ENCODE results near the gene SYT12. TPM values are rescaled to one million over a fixed set of nuclear protein-coding genes. Genes with fewer than 3 reads are reported as not detected.
A peak's percentile ranks its signal among the peaks of the same experiment; 100 is the strongest.

Gene SYT12
- polyA plus RNA-seq, 1 of the 3 experiments (the other 2 are of a cell fraction) = 0.61 TPM

DNA sequence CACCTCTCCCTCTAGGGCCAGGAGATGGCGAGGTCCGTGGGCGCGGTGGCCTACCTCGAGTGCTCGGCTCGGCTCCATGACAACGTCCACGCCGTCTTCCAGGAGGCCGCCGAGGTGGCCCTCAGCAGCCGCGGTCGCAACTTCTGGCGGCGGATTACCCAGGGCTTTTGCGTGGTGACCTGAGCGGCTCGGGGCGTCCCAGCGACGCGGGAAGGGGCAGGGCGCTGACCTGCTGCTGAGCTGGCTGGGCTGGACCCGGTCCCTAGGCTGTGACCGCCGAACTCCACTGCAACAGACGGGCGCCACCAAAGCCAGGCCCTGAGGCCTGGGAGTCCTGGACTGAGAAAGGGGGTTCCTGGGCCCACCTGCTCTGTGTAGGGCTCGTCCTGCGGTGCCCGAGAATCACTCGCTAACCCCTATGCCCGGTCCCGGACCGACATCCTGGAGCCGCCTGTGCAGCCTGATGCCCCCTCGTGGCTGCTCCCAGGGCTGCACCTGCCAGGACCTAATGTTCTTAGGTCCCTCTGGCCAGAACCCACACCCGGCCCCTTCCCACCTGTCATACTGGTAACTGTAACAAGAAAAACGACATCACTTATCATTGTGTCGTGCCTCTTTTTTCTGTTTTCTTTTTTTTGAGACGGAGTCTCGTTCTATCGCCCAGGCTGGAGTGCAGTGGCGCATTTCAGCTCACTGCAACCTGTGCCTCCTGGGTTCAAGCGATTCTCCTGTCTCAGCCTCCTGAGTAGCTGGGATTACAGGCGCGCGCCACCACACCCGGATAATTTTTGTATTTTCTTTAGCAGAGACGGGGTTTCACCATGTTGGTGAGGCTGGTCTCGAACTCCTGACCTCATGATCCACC is 48.7 kb downstream of the SYT12 start:
- no peaks in the 10 kb centered on the region for H3K36me3 ChIP-seq (replicated peaks in 1 of 2; ENCODE audit: control insufficient read depth in 1 of 2, insufficient read depth in 2 of 2, low read length in 1 of 2)
- no peaks in the 10 kb centered on the region for H3K9me3 ChIP-seq
- H3F3A ChIP-seq (replicated peaks; ENCODE audit: insufficient read depth) = peaks cover 4% of the 10 kb centered on the region
- no peaks in the 10 kb centered on the region for H3K9me2 ChIP-seq
- H3K27me3 ChIP-seq (ENCODE audit: insufficient read depth) = no peaks in the 10 kb centered on the region
- H3K4me2 ChIP-seq = no peak overlapping the region
- H3K27ac ChIP-seq (ENCODE audit: low read depth in 2 of 2, low read length in 1 of 2) = no peak overlapping the region
- CTCF ChIA-PET = interaction anchor here (0.6 to 3.5 kb wide), 14 partner anchors 9 to 311 kb away, joined by 3 to 18 read pairs (median 4); no protein-coding TSS in a partner anchor
- peak overlapping the region in 1 of 2 experiments; percentile 44; a peak in 1 of 4 replicates for H3K4me3 ChIP-seq (ENCODE audit: low read depth in 2 of 2, low read length in 1 of 2)
- POLR2A ChIA-PET = no interaction called here
- TF ChIP-seq EZH2phosphoT487 (IDR thresholded peaks at IDR 0.05; ENCODE audit: borderline replicate concordance, low read depth) (no peak), MAX (IDR thresholded peaks at IDR 0.05; ENCODE audit: low read depth) (no peak), TAF1 (IDR thresholded peaks at IDR 0.05; ENCODE audit: borderline replicate concordance, low read depth, low read length) (no peak), SMC3 (IDR thresholded peaks at IDR 0.05; ENCODE audit: low read depth, low read length) (peak; percentile 63), RXRA (IDR thresholded peaks at IDR 0.05; ENCODE audit: borderline replicate concordance, low read depth) (no peak), FOXM1 (IDR thresholded peaks at IDR 0.05; ENCODE audit: low read depth) (no peak), CTCF (IDR thresholded peaks at IDR 0.05) (peak; percentile 78), RAD21 (IDR thresholded peaks at IDR 0.05; ENCODE audit: low read length) (peak; percentile 55), YY1 (IDR thresholded peaks at IDR 0.05; ENCODE audit: low read depth) (no peak)
- TF ChIP-seq, protein P1, sequence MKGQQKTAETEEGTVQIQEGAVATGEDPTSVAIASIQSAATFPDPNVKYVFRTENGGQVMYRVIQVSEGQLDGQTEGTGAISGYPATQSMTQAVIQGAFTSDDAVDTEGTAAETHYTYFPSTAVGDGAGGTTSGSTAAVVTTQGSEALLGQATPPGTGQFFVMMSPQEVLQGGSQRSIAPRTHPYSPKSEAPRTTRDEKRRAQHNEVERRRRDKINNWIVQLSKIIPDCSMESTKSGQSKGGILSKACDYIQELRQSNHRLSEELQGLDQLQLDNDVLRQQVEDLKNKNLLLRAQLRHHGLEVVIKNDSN (IDR thresholded peaks at IDR 0.05; ENCODE audit: borderline replicate concordance, low read depth) = no peak
- TF ChIP-seq, protein P2, sequence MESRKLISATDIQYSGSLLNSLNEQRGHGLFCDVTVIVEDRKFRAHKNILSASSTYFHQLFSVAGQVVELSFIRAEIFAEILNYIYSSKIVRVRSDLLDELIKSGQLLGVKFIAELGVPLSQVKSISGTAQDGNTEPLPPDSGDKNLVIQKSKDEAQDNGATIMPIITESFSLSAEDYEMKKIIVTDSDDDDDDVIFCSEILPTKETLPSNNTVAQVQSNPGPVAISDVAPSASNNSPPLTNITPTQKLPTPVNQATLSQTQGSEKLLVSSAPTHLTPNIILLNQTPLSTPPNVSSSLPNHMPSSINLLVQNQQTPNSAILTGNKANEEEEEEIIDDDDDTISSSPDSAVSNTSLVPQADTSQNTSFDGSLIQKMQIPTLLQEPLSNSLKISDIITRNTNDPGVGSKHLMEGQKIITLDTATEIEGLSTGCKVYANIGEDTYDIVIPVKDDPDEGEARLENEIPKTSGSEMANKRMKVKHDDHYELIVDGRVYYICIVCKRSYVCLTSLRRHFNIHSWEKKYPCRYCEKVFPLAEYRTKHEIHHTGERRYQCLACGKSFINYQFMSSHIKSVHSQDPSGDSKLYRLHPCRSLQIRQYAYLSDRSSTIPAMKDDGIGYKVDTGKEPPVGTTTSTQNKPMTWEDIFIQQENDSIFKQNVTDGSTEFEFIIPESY (IDR thresholded peaks at IDR 0.05; ENCODE audit: borderline replicate concordance, low read depth) = no peak
- TF ChIP-seq, protein P3, sequence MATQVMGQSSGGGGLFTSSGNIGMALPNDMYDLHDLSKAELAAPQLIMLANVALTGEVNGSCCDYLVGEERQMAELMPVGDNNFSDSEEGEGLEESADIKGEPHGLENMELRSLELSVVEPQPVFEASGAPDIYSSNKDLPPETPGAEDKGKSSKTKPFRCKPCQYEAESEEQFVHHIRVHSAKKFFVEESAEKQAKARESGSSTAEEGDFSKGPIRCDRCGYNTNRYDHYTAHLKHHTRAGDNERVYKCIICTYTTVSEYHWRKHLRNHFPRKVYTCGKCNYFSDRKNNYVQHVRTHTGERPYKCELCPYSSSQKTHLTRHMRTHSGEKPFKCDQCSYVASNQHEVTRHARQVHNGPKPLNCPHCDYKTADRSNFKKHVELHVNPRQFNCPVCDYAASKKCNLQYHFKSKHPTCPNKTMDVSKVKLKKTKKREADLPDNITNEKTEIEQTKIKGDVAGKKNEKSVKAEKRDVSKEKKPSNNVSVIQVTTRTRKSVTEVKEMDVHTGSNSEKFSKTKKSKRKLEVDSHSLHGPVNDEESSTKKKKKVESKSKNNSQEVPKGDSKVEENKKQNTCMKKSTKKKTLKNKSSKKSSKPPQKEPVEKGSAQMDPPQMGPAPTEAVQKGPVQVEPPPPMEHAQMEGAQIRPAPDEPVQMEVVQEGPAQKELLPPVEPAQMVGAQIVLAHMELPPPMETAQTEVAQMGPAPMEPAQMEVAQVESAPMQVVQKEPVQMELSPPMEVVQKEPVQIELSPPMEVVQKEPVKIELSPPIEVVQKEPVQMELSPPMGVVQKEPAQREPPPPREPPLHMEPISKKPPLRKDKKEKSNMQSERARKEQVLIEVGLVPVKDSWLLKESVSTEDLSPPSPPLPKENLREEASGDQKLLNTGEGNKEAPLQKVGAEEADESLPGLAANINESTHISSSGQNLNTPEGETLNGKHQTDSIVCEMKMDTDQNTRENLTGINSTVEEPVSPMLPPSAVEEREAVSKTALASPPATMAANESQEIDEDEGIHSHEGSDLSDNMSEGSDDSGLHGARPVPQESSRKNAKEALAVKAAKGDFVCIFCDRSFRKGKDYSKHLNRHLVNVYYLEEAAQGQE (IDR thresholded peaks at IDR 0.05; ENCODE audit: low read depth, low read length) = no peak
- 84% methylated on average over 42 of the region's 53 CpGs for WGBS (ENCODE audit: low lambda C conversion rate)
- no peaks in the 10 kb centered on the region for H4K20me1 ChIP-seq (ENCODE audit: insufficient read depth)
- peak; percentile 93 for DNase-seq
- H2AFZ ChIP-seq (ENCODE audit: low read depth) = no peak overlapping the region
- H3K9ac ChIP-seq = no peak overlapping the region
- no peaks in the 10 kb centered on the region for H3K4me1 ChIP-seq (ENCODE audit: control insufficient read depth in 1 of 2, insufficient read depth in 2 of 2, low read depth in 1 of 2, low read length in 1 of 2)
- no peaks in the 10 kb centered on the region for H3K79me2 ChIP-seq (ENCODE audit: insufficient read depth)
